Measurements from ENCODE around the gene POMGNT1.

Gene POMGNT1

DNA sequence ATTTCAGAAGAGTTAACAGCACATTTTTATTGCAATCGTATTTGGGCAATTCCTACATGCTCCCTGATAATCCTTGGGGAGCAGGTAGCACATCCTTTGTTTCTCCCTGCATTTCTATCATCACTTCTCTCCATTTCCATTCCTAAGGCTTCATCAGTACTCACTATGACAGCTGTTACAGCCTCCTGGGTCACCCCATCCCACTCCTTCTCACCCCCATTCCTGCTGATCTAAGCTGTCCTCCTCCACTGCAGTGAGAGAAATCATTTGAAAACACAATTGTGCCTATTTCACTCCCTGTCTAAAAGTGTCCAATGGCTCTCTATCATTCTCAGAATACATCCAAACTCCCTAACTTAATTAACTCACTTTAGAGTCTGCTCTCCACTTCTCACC, 40.3 kb downstream of the POMGNT1 start:
- peak; percentile 29 for DNase-seq (ENCODE audit: low spot score)

DNA sequence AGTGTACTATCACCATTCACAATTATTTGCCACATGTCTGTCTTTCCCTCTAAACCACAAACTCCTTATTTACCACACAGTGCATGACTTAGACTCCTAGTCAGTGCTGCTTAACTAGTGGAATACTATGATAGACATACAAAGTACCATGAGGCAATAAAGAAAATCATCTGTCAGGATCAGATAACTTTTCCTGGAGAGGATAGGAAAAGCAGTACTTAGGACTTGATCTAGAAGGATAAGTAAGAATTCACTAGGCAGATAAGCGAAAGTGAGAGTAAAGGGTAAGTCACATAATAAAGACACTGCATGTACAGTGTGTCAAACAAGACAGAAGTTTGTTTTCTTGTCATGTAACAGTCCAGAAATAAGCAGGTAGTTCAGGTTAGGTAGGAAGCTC, 44.5 kb downstream of the POMGNT1 start:
- no peak for DNase-seq (ENCODE audit: low spot score)

DNA sequence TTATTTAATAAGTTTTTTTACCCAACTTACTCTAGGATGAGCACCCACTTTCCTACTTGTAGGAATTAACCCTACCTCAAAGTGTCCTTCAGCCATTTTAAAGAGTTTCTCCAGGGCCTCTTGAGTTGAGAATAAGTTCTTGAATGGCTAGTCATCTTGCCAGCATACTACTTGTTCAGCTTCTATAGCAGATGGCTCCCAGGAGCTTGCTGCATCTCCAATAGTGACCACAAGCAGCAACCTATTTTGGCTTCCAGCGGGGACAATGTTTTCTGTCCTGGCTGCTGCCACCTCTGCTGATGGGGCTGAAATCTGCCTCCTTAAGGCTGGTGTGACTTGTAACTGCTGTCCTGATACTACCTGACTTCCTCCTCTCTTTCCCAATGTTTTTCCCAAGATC, 45.0 kb downstream of the POMGNT1 start:
- no peak for DNase-seq (ENCODE audit: low spot score)

DNA sequence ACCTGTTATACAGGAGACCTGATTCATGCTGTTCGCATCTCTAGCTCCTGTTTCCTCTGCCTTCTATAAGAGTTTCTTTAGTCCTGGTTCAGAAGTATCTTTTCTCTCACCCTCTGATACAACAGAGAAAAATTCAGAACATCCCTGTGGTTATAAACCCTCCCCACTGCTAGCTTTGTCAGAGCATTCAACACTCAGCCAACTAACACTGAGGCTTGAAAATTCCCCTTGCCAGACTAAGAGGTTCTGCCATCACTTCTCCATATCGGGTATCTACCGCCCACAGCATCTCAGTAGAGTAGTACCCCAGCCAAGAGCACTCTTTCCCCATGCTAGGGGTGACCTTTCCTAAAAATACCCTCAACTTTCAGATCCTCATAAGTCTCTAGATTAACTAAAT, 46.2 kb downstream of the POMGNT1 start:
- no peak for DNase-seq (ENCODE audit: low spot score)

DNA sequence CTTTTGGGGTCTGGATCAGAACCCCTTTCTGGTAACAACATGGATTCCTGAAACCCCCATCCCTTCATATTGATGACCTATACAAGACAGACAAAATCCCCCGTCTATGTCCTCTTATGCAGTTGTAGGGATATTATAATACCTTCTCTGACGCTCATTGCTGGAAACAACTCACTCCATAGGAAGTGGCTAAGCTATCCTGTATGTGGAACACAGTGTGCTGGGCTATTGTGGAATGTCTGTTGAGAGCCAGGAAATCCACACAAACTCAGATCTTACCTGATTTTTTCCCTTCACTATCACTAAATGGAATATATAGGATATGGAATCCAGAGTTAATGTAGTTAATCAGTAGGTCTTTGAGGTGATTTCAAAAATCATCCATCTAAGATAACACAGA, 48.1 kb downstream of the POMGNT1 start:
- no peak for DNase-seq (ENCODE audit: low spot score)

DNA sequence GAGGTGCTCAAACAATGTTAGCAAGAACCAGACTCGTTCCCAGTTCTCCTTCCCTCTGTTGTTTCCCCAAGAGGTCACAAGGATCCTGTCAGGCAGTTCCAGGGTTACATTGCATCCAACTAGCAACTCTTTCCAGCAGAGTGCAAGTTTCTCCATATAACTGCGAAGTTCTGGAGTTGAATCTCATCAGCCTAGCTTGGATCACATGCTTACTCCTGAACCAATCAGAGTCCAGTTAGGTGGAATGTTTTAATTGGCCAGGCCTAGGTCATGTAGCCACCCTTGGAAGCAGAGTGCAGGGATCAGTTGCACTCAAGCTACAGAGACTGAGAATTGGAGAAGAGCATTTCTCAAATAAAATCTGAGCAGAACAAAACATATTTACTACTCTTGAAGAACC, 49.9 kb downstream of the POMGNT1 start:
- DNase-seq (ENCODE audit: low spot score): no peak
